Activated naive CD4-positive, alpha-beta T cell treated with anti-CD3 and anti-CD28 coated beads, Interleukin-2, amount 50 U/mL, for 16 hours (primary cell): ENCODE data around the gene KRT4.

Source experiments
- DNase-seq: peaks from one replicate; pipeline ENCODE4 v3.0.0-alpha.2; 2020

Gene KRT4

DNA sequence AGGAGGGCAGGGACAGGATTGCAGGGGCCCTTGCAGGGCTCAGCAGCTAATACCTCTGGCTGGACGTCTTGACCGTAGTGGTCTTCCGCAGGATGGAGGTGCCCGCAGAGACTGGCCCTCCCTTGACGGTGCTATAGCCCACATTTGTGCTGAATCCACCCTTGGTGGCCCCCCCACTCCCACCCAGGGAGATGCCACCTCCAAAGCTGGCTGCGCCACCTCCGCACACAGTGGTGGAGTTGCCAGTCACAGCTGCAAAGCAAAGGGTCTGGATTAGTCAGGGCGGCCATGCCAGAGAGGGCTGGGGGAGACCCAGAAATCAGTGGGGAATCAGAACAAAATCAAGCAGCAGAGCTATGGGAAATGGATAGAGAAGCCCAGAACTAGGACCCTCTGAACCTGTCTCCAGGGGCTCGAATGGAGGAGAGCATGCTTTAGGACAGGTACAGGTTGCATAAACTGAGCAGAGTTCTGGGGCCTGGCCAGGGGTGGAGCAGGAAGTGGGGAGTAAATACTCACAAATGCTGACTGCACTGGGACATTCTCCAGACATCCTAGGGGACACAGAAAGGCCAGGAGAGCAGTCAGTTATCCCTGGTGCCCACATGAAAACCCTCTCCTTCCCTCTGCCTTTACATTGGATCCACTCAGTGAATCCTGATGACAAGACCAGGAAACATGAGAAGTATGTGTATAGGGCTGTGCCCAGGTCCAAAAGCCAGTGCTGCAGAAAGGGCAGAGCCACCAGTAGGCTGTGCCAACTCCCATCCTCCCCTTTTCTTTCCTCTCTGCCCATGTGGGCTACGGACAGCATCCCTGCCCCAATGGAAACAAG is 8.1 kb upstream of the KRT4 start:
- DNase-seq: no peak

DNA sequence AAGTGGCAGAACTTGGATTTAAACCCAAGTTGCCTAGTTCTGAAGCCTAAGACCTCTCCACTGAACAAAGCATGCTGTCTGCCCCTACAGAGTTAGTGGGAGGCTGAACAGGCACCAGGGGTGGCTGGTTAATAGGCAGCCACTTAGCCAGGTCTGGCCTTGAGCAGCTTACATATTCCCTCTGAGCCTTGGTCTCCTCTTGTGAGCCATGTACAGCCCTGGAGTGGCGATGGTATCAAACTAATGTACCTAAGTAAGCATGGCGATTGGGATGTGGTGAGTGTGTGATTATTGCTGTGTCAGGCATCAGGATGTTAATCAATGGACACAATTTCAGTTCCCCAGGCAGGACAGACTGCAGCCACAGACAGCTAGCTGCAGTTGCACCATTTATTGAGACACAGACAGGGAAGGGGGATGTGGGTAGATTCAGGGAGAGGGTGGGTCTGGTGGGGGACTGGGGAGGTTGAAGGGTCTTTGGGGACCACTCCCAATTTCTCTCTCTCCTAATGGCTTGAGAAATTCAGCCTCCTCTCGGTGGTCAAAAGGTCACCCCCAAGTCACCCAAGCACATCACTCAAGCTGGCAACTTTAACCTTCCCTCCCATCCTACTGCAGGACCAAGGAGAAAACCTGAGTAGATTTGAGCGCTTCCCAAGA is 7.3 kb upstream of the KRT4 start:
- no peak for DNase-seq

DNA sequence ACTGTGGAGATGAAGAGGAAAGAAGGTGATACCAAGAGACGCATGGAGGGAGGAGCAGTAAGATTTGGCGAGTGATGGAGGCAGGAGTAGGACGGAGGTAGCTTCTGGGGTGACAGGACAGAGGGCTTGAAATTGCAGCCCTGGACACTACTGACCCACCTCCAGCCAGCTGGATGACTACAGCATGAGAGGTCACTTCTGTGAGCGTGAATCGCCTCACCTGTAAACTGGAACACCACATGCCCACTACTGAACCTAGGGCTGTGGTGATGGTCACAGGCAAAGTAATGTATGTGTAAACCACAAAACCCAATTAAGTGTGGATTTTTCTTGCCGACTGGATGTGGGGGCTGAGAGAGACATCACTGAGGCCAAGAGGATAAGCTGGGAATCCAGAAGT is 6.6 kb upstream of the KRT4 start:
- no peak for DNase-seq

DNA sequence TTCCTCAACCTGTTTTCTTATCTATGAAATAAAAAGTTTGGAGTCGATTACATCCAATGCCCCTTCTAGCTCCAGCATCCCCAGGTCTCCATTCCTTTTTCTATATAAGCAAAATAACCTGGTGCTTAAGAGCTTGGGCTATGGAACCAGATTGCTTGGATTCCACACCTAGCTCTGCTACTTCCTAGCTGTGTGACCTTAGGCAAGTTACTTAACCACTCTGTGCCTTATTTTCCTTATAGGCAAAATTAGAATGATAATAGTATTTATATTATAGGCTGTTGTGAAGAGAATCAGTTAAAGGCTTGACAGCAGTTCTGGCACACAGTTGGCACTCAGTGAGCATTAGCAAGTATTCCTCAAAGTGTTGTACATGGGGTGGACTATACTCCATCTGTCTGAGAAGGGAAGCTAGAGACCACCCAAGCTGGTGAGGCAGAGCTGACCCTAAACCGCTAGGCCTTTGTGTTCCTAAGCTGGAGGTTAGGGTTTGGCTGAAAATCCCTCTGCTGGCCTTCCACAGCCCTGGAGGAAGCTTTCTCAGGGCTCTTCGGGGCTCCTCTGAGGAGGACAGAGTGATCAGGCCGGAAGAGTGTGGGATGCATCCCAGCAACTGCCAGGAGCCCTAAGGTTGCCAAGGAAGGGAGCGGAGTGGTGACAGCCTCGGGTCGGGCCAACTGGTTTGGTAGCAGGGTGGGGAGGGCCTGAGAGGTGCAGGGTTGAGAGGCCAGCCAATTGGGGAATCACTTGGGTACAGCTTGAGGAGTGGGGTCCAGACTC is 6.0 kb upstream of the KRT4 start:
- no peak for DNase-seq

DNA sequence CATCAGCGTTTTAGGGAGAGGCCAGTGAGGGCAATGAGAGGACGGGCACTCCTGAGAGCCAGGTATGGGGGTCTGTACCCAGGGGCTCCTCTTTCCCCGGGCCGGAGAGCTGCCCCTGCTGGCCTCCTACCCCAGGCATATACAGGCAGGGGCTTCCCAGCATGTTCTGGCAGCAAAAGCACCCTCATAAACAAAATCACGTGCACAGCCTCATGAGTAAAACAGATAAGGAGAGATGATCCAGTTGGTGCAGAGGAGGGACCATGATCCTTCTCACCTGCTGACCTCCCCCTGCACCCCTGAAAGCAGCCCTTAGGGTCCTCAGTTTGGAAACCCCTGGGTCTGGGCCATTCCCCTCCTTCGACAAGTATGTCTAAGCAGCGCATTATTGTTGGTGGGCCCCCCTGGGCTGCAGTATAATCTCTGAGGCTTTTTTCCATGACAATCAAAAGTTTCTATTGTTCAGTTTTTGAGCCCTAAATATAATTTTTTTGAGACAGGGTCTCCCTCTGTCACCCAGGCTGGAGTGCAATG is 5.0 kb upstream of the KRT4 start:
- no peak for DNase-seq

DNA sequence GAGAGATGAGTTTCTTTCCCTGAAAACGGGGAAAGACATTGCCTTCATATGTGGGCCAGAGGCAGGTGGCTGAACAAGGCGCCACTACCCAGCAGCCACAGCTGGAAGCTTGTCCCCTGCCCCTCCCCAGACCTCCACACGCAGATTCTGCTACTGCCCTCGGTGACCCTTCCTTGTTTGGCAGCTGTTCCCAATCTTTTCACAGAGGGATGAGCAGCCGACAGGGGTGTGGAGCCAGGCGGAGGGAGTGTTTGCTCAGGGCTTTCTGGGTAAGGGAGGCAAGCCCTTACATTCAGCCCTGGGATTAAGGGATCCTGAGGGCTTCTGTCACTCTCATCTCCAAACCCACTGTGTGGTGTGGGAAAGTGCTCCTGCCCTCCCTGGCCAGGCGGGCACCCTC is 4.5 kb upstream of the KRT4 start:
- DNase-seq: no peak

DNA sequence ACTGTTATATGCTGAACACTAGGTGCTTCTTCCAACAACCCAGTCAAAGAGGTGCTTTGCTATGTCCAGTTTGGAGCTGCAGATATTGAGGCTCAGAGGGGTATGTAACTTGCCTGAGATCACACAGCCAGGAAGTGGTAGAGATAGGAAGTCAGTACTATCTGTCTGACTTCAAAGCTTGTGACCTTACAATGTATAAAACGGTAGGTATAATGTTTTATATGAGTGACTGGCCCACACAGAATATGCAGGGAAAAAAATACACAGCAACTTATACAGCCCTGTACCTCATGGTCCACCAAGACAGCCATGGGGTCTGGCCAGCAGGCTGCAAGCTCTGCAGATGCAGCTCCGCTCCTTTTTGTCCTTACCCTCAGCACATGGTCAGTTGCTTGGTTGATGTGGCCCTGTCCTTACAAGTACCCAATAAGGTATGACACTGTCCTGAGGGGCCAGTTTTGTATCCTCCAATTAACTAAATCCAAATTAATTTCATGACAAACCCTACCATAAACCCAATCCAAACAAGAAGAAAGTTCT is 3.9 kb upstream of the KRT4 start:
- no peak for DNase-seq

DNA sequence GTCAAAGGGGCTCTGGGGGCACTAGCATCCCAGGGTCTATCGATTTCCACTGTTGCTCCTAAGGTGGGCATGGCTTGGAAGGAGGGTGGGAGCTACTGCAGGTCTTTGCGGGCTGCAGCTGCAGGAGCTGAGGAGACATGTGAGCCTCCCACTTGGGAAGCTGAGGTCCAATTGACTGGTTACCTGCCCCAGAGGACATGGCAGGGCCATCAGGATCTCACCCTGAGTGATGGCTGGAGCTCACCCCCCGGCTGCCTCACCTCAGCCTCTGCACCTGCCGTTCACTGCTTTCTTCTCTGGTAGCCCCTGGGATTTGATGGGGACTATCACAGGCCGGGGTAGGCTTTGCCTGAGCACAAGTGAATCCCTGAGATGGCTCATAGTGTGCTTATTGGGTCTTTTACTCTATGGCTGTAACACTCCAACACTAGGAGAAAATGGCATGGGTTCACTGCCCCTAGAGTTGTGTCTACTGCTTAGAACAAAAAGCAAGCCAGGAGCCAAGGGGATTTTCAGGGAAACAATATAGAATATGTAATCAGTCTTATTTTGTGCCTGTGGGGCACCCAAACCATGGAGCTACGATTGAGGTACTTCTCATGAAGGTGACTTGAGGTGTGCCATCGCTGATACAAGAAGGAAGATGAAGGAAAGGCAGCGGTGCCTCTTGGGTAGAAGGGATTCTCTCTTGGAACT is 3.2 kb upstream of the KRT4 start:
- no peak for DNase-seq

DNA sequence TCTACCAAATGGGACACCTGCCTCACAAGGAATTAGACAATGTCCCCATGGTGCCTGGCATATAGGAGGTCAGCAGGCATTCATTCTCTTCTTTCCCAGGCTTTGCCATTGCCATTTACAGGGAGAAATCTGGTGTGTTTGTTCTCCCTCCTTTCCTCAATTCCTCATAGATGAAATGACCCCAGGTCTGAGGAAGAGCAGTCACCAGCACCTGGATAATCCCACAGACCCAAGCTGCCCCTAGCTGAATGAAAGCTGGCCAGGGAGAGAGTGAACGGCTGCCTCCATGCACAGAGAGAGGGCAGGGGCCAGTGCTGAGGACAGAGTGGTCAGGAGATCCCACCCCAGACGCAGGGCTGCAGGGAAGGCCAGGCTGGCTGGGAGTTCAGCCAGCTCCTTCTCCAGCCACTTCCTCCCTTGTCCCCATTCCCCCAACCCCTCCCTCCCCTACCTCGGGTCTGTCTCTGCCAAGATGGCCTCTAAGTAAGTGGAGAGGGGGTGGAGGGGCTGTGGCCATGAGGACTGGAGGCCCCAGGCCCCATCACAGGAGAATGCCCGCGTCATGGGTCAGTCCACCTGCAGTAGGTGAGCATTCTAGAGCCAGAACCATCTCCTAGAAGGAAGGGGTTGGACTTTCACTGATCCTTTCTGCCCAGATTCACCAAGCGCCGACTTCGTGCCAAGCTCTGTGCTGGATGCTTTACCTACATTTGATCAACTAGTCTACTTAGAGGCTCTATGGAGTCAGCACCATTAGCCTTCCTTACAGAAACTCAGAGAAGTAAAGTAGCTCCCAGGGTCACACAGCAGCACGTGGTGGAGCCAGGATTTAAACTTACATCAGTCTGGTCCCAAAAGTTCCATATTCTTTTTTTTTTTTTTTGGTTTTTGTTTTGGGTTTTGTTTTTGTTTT is 2.0 kb upstream of the KRT4 start:
- DNase-seq: no peak

DNA sequence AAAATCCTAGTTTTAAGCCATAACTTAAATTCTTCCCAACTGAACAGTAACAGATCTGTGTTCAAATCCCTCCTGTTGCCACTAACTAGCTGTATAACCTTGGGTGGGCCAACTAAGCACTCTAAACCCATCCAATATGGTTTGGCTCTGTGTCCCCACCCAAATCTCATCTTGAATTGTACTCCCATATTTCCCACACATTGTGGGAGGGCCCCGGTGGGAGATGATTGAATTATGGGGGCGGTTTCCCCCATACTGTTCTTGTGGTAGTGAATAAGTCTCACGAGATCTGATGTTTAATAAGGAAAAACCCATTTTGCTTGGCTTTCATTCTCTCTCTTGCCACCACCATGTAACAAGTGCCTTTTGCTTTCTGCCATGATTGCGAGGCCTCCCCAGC is 1.2 kb upstream of the KRT4 start:
- DNase-seq: no peak

DNA sequence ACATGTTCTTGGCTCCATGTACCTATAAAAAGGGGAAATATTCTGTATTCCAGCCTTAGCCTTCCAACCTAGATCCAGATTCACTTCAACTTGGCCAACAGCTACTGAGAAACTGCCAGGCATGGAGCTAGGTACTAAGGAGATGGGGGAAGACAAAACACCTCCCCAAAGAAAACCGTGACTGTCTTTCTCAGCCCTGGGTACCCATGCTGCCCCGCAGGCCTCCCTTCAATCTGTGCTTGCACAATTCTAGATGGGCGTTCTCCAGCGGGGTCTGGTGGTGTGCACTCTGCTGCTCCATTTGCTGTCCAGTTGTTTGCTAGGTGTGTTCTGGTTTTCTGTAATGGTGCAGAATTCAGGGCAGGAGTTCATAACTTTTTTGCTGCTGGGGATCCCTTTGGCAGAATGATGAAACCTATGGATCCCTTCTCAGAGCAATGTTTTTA is 817 bp upstream of the KRT4 start:
- DNase-seq: no peak

DNA sequence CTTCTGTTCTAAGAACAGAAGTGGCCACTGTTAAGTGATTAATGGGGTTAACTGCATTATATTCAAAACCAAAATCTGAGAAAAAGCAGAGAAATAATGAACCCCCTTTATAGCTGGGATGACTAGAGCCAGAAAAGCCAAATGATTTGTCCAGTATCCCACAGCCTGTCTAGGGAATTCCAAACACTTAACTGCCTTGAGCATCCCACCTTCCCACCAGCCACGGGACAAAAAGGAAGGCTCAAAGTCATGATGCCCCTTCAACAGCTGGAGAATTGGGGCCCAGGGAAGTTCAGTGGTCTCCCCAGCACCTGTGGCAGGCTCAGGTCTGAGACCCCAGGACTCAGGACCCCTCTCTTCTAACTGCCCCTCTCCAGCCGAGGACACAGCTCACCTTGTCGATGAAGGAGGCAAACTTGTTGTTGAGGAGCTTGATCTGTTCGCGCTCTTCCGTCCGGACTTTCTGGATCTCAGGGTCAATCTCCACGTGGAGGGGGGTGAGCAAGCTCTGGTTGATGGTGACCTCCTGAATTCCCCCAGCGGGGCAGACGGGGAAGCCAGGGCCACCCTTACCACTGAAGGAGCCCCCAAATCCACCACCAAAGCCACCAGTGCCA is 605 bp downstream of the KRT4 start:
- no peak for DNase-seq

DNA sequence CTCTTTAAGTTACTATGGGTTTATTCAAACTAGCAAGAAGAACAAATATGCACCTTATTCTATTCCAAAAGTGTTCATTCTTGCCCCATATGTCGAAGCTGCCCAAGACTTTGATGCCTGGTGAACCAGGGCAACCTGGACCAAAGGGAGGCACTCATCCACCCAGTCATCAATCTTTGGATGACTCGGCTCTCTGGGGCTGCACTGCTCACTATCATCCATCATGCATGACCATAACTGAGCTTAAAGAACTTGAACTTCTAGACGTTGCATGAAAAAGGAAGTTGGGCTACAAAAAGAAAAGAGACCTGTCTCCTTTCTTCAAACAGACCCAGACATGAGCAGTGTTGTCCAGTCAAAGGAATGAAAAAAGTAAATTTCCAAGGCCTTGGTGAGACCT is 1.2 kb downstream of the KRT4 start:
- DNase-seq: no peak

DNA sequence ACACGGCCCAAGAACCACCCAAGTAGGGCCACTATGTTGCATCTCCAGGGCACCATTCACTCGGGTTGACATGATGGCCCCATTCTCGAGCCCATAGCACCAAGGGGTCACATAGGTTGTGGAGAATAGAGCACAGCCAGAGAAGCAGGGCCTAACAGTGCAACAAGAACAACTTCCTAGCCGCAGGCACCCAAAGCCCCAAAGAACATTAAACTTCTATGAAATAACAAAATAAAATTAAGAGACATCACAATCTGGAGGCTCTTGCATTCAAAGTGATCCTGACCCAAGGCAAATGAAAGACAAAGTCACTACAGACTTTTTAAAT is 1.9 kb downstream of the KRT4 start:
- no peak for DNase-seq

DNA sequence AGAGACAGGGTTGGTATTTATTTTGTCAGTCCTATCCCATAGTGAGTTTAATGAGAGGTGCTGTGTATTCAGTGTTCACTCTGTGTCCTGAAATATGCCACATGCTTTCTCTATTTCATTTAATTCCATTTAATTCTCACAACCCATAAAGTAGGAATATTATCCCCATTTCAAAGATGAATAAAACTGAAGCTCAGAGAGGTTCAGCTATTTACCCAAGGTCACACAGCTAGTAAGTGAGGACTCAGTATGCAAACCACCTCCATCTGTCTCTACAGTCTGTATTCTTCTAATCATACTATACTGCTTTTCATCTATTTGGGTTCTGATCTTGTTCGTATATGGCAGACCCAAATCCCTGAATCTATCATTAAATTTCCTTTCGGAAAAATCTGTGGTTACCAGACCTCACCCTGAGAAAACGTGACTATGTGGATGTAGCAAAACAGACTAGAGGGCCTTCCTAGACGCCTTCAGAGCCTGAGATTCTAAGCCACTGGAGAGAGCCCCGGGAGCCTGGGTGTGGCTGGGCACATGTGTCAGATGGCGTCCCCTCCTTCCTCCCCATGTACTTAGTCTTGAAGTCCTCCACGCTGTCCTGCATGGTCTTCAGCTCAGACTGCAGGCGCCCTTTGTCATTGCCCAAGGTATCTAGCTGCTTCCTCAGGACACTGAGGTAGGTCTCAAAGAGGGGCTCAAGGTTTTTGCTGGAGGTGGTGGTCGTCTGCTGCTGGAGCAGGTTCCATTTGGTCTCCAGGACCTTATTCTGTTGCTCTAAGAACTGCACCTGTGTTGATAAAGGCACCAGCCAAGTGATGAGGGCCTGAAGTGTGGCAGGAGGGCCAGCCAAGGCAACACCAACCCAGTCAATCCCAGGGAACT is 2.5 kb downstream of the KRT4 start:
- no peak for DNase-seq

DNA sequence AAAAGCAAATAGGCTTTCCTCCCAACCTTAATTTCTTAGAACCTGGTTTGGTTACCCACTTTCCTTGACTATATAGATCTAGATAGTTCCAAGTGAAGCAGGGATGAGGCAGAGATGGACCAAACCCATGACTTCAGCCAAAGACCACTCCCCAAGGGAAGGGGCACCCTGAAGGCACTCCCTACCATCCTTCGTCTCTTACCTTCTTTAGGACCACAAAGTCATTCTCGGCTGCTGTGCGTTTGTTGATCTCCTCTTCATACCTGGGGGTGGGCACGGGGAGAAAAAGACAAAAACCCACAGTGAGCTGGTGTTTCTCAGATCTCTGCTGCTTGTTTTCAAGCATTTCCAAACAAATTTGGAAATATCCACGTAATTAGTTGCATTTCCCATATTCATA is 3.4 kb downstream of the KRT4 start:
- no peak for DNase-seq

DNA sequence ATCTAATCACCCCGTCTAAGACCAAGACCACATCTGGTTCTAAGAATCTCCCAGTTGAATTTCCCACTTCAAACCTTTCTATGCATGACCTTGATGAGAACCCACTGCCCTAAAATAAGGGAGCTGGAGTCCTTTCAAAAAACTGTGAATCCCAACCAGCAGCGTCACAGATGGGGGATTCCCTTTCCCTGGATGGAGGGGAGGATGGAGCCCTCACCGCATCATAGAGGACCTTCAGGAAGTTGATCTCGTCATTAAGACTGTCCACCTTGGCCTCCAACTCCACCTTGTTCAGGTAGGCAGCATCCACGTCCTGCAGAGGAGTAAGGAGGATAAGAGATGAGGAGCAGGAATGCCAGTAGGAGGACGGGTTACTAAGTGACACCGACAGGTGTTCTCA is 4.8 kb downstream of the KRT4 start:
- no peak for DNase-seq

DNA sequence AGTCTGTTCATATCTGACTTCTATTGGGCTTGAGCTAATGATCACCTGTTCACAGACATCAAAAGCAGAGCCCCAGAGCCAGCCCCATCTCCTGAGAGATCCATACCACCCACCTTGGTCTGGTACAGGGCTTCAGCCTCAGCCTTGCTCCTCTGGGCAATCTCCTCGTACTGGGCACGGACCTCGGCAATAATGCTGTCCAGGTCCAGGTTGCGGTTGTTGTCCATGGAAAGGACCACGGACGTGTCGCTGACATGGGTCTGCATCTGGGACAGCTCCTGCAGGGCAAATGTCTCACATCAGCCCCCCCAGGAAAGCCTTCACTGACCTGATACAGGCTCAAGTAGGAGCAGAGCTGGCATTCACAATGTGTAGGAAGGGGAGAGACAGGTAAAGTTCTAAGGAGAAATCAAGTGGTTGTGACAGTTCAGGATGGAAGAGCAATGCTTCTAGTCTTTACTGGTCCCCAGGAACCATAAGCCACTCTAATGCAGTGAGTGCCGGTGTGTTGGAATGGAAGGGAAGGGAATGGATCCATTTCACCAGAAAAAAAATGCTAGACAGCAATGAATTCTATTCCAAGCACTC is 5.2 kb downstream of the KRT4 start:
- DNase-seq: no peak

DNA sequence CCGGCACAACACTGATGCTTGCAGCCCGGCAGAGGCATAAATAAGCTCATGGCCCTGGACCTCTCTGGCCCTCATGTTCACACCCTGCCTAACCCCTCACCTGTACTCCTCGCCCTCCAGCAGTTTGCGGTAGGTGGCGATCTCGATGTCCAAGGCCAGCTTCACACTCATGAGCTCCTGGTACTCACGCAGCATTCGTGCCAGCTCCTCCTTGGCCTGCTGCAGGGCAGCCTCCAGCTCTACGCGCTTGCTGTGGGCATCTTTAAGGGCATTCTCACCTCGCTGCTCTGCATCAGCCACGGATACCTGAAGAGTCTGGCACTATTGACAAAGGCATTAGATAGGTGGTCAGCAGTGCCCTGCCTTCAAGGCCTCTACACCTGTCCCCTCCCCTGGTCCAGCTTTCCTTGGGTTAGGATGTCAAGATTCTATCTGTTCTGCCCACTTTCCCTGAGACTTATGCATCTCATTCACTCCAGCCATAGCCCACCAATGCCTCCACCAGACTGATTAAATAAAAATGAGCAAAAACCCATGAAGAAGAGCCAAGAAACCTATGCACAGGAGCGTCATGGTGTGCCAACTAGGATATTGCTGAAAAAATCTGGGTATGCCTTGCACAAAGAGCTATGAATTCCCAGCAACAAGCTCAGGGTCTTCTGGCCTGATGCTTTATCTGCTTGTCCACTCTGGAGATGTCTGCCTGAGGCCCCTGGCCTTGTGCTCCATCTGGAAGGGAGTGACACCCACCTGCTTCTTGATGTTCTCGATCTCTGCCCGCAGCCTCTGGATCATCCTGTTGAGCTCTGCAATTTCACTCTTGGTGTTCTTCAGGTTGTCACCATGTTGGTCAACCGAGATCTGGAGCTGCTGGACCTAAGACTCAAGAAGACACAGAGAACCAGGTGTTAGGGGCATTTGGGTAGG is 6.1 kb downstream of the KRT4 start:
- no peak for DNase-seq
